Mucosa of rectum (tissue), 2 donors: ENCODE data around the gene OVAAL.
A peak's percentile ranks its signal among the peaks of the same experiment; 100 is the strongest.

Experiments
- H3K27ac ChIP-seq, 2 donors: one replicate each; pipeline ENCODE4 v1.7.0; 2013; ENCODE audit warnings: inconsistent platforms in 2 of 2, low read depth in 2 of 2, low read length in 2 of 2
- H3K27me3 ChIP-seq, 2 donors: one replicate each; pipeline ENCODE4 v1.7.0; 2013; ENCODE audit warnings: low read length in 2 of 2; ENCODE audit not compliant: control insufficient read depth in 2 of 2, insufficient read depth in 2 of 2
- H3K36me3 ChIP-seq, 2 donors: one replicate each; pipeline ENCODE4 v1.7.0; 2013; ENCODE audit warnings: low read length in 2 of 2; ENCODE audit not compliant: control insufficient read depth in 2 of 2, insufficient read depth in 2 of 2
- H3K4me1 ChIP-seq, 2 donors: one replicate each; pipeline ENCODE4 v1.7.0; 2013; ENCODE audit warnings: low read length in 2 of 2, mild to moderate bottlenecking in 1 of 2; ENCODE audit not compliant: control insufficient read depth in 2 of 2, insufficient read depth in 2 of 2
- H3K4me3 ChIP-seq, 2 donors: one replicate each; pipeline ENCODE4 v1.7.0; 2013; ENCODE audit warnings: low read length in 2 of 2
- H3K9ac ChIP-seq, 2 donors: one replicate each; pipeline ENCODE4 v1.7.0; 2013; ENCODE audit warnings: low read length in 2 of 2, low read depth in 1 of 2, mild to moderate bottlenecking in 1 of 2
- H3K9me3 ChIP-seq, 2 donors: one replicate each; pipeline ENCODE4 v1.7.0; 2013; ENCODE audit warnings: low read length in 2 of 2; ENCODE audit not compliant: control insufficient read depth in 2 of 2
- donor health status: healthy.
- donor health status: Normal muscosa, but diverticular disease.

The OVAAL gene

DNA sequence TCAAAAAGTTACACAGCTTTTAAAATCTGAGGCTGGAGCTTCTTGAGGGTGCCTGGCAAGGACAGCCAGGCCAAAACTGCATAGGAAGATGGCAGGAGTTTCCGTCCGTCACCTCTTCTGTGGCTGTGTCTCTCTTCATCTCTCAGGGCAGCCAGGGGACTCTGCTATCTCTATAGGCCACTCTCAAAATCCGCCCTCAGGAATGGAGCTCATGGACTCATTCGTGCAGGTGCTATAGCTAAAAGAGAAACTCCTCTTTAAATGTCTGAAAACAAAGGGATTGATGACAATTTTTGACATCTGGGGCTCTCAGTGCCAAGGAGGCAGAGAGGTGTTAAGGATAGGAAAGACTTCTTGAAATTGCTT, 27.2 kb downstream of the OVAAL start:
- no peaks in the 10 kb centered on the region for H3K27me3 ChIP-seq
- no peaks in the 10 kb centered on the region for H3K9me3 ChIP-seq
- H3K9ac ChIP-seq, result no peak overlapping the region
- no peaks in the 10 kb centered on the region for H3K4me1 ChIP-seq
- no peaks in the 10 kb centered on the region for H3K36me3 ChIP-seq
- no peak overlapping the region for H3K4me3 ChIP-seq
- no peak overlapping the region for H3K27ac ChIP-seq

DNA sequence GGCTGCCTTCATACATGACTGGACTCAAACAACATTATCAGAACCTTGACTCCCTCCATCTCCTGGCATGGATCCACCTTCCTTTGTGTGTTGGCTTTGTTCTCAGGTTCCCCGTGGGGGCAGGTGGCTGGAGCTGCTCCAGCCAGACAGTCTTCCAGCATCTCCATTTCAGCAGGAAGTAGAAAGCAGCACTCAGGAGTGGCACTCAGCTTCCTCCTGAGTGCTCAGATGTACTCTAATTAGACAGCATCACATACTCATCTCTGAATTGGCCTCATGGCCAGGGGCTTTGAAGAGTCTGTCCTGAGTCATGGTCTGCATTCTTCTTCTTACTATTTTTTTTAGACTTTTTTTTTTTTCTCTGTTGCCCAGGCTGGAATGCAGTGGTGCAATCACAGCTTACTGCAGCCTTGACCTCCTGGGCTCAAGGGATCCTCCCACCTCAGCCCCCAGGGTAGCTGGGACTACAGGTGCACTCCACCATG, 27.9 kb downstream of the OVAAL start:
- H3K27ac ChIP-seq, result no peak overlapping the region
- H3K4me3 ChIP-seq, result no peak overlapping the region
- no peaks in the 10 kb centered on the region for H3K27me3 ChIP-seq
- no peaks in the 10 kb centered on the region for H3K36me3 ChIP-seq
- no peak overlapping the region for H3K9ac ChIP-seq
- H3K9me3 ChIP-seq, result no peaks in the 10 kb centered on the region
- H3K4me1 ChIP-seq, result no peaks in the 10 kb centered on the region

DNA sequence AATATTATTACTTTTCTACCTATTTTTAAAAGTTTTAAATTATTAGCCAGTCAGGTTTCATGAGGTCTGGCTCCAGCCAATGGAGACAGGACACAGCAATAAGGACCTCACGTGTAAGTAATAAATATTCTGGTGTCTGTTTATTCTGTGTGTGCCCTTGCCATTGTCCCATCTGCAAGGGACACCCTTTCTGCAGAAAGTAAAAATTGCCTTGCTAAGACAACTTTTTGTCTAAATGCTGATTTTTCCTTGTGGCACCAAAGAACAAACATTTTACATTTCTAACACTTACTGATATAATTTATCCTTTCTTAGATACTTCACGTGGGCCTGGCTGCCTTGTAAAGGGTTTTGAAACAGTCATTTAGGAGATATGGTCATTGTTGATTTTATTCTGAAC, 29.4 kb downstream of the OVAAL start:
- Histone ChIP-seq H3K36me3 (no peaks in the 10 kb centered on the region), H3K9ac (no peak overlapping the region), H3K27me3 (no peaks in the 10 kb centered on the region), H3K9me3 (no peaks in the 10 kb centered on the region), H3K4me3 (no peak overlapping the region), H3K4me1 (no peaks in the 10 kb centered on the region), H3K27ac (no peak overlapping the region)

DNA sequence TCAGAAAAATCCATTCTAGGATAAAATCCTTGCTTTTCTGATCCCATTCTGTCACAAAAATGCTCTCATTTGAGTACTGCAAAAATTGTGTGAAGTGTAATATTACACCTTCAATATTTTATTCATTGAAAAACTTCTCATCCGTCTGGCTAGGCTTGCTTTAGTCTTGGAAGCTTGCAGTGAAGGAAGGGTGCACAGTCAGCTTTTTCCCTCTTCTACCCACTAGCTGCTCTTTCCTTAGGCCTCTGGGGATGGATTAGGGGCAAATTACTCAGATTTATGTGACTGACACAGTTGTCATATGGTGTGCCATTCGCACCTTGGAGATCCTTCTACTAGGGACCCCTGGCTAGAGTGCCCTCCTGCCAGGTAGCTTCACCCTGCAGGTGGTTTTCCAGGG, 32.1 kb downstream of the OVAAL start:
- H3K36me3 ChIP-seq, result no peaks in the 10 kb centered on the region
- H3K27ac ChIP-seq, result no peak overlapping the region
- no peak overlapping the region for H3K4me3 ChIP-seq
- no peaks in the 10 kb centered on the region for H3K9me3 ChIP-seq
- no peaks in the 10 kb centered on the region for H3K4me1 ChIP-seq
- H3K9ac ChIP-seq, result no peak overlapping the region
- H3K27me3 ChIP-seq, result no peaks in the 10 kb centered on the region

DNA sequence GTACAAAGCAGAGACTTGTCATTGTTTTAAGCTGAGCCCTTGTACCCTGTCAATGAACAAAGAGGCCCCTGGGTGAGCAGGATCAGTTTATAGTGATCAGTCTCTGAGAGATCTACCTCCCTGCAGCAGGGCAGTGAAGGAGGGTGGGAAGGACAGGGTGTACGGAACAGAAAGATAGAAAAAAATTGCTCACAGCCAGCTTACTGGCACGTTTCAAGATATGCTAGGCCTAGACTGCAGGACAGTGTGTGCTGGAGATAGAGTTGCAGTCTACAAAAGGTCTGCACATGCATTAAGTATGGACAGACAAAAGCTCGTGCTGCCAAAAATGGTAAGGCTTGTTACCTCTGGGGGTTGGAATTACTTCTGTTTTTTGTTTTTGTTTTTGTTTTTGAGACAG, 34.6 kb downstream of the OVAAL start:
- no peak overlapping the region for H3K27ac ChIP-seq
- no peaks in the 10 kb centered on the region for H3K36me3 ChIP-seq

DNA sequence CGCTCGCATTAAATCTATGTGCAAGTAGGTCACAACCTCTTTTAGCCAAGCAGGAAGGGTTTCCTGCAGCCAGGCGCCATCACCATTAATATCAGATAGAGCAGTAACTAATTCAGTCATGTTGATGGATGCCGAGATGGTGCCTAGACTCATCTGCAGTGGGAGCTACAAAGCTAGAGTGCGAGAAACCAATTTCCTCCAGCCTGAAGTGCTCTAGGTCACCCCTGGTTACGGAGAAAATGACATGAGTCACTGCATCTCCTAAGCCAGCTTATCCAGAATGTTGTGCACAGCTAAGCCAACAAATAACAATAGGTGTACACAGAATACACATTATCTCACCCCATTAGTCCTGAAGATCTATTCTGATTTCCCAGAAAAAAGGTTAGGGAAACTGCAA, 36.0 kb downstream of the OVAAL start:
- Histone ChIP-seq H3K9me3 (no peaks in the 10 kb centered on the region), H3K36me3 (no peaks in the 10 kb centered on the region), H3K9ac (no peak overlapping the region), H3K27me3 (no peaks in the 10 kb centered on the region), H3K4me1 (no peaks in the 10 kb centered on the region), H3K27ac (no peak overlapping the region), H3K4me3 (no peak overlapping the region)

More for the DNA sequence above, 34.6 kb downstream of the OVAAL start:
- H3K4me3 ChIP-seq, result no peak overlapping the region
- no peaks in the 10 kb centered on the region for H3K9me3 ChIP-seq
- H3K4me1 ChIP-seq, result no peaks in the 10 kb centered on the region
- H3K27me3 ChIP-seq, result no peaks in the 10 kb centered on the region
- no peak overlapping the region for H3K9ac ChIP-seq

DNA sequence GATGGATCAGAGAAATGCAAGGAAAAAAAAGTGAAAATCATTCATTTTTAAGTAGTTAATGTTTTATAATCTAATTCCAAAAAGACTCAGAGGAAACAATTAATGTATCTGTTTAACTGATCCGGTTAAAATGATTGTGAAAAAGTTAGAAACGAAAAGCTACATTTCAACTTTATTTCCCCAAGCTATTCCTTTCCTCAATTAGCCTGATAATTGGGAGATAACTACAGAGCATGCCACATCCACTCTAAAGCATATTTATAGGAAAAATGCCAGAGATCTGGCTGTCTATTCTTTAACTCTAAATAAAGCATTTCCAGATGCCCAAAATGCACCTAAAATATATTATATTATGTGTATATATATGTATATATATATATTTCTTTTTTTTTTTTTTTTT, 37.2 kb downstream of the OVAAL start:
- H3K9me3 ChIP-seq, result no peaks in the 10 kb centered on the region
- no peak overlapping the region for H3K27ac ChIP-seq
- no peak overlapping the region for H3K4me3 ChIP-seq
- H3K4me1 ChIP-seq, result no peaks in the 10 kb centered on the region
- no peaks in the 10 kb centered on the region for H3K36me3 ChIP-seq
- no peak overlapping the region for H3K9ac ChIP-seq
- H3K27me3 ChIP-seq, result no peaks in the 10 kb centered on the region

DNA sequence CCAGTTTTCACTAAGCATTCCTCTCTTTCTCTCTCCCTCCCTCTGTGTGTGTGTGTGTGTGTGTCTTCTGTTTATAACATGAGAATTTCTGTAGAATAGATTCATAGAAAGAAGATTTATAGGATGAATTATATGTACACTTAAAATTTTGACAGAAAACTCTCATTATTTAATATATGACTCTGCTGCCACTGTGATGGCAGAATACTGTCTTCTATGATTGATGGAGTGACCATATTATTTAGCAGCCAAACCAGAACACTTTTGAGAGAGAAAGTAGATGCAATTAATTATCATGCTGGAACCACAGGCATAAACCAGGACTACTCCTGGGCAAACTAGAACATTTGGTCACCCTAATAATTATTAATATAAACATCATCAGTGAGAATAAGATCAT, 38.8 kb downstream of the OVAAL start:
- Histone ChIP-seq H3K9me3 (no peaks in the 10 kb centered on the region), H3K9ac (no peak overlapping the region), H3K27me3 (no peaks in the 10 kb centered on the region), H3K36me3 (no peaks in the 10 kb centered on the region), H3K4me3 (no peak overlapping the region), H3K4me1 (no peaks in the 10 kb centered on the region), H3K27ac (no peak overlapping the region)

DNA sequence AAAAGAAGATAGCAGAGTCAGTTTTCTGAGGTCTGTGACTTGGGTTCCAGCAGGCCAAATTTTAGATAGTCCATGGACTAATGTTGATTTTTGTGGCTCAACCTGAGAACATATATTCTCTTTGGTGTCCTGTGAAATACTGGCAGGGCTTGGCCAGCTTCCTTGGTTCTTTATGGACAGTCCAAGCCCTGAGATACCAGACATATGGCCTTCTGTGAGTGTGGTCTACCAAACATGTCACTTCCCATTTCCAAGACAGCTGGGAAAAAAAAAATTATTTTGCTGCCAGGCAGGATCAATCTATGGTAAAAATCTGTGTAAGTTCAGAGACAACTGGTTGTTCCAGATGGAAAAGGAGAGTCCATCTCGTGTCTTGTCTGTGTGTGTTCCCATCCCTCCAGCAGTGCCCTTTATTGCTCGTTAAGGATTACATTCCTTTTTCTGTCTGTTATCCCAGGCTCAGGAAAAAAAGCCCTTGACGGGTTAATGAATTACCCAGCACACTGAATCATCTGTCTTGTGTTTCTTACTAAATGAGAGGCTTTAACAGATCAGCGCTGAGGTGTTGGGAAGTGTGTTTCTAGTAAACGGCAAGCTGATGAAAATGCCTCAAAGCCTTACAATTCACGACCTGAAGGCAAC, 39.7 kb downstream of the OVAAL start:
- Histone ChIP-seq H3K36me3 (no peaks in the 10 kb centered on the region), H3K4me1 (no peaks in the 10 kb centered on the region), H3K27ac (no peak overlapping the region), H3K4me3 (peak overlapping the region in 1 of 2 donors; percentile 10), H3K9ac (no peak overlapping the region), H3K9me3 (no peaks in the 10 kb centered on the region), H3K27me3 (no peaks in the 10 kb centered on the region)

DNA sequence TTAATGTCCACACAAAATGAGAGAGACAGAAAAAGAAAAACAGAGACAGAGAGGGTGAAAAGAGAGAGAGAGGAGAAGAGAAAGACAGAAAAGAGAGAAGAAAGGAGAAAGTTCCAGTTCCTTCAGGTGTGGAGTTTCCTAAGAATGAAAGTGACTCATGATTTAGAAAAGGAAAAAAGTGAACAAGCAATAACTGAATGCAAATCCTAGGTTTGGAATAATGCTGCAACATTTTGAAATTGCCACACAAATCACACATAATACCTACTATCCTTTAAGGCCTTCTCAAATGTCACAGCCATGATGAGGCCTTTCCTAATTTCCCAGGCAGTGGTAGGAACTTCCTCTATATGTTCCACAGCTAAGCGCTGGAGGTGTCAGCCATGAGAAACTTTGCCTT, 41.6 kb downstream of the OVAAL start:
- H3K36me3 ChIP-seq, result no peaks in the 10 kb centered on the region
- no peak overlapping the region for H3K9ac ChIP-seq
- no peak overlapping the region for H3K27ac ChIP-seq

DNA sequence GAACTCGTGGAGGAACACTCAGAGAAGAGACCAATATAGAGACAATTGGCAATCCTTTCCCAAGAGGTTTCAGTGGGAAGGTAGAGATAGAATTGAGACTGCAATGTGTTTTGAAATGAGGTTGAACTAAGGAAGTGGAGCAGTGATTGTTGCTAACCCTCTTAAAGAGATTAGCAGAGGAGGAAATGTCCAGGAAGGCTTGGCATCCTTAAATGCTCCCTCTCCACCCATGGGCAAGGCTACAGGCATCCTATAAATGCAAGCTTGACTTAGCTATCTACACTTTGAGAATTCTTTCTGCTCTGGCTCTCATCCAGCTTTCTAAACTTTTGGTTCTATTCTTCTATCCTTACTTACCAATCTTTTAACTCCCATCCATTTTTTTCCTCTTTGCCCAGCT, 42.7 kb downstream of the OVAAL start:
- Histone ChIP-seq H3K4me3 (no peak overlapping the region), H3K4me1 (no peaks in the 10 kb centered on the region), H3K36me3 (no peaks in the 10 kb centered on the region), H3K9ac (no peak overlapping the region), H3K9me3 (no peaks in the 10 kb centered on the region), H3K27ac (no peak overlapping the region), H3K27me3 (no peaks in the 10 kb centered on the region)

More for the DNA sequence above, 41.6 kb downstream of the OVAAL start:
- H3K4me3 ChIP-seq, result no peak overlapping the region
- no peaks in the 10 kb centered on the region for H3K9me3 ChIP-seq
- H3K27me3 ChIP-seq, result no peaks in the 10 kb centered on the region
- H3K4me1 ChIP-seq, result no peaks in the 10 kb centered on the region
